GM18526 (cell line): ENCODE measurements around the gene B3GALNT2.

Experiments
- POLR2A ChIP-seq: IDR thresholded peaks from 3 replicates; pipeline ENCODE4 v1.6.1; 2011; ENCODE audit not compliant: insufficient read length; ENCODE audit errors: extremely low read depth

Gene B3GALNT2

DNA sequence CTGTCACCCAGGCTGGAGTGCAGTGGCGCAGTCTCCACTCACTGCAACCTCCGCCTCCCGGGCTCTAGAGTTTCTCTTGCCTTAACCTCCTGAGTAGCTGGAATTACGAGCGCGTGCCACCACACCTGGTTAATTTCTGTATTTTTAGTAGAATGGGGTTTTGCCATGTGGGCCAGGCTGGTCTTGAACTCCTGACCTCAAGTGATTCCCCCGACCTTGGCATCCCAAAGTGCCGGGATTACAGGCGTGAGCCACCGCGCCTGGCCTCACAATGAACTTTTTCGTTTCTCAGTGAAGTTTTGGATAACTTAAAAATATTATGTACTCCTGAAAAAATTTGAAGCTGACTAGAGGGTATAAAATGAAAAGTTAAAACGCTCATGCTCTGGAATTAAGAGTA, 77.6 kb downstream of the B3GALNT2 start:
- TF ChIP-seq POLR2A: no peak

DNA sequence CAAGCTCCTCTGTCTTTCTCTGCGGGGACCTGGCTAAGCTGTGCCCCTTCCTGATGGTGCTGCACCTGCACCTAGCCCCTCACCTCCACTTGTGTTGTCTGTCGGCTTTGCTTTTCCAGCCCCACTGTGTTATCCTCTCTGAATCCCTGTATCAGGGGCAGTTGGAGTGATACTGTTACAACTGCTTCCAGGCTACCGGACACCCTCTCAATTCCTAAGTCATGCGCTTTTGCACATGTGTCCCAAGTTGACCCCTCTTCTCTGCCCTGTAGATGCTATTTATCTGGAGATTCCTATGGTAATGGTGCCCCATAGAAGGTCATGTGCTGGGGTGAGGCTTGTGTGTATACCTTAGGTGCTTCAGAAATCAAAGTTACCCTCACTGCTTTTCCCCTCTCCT, 78.1 kb downstream of the B3GALNT2 start:
- TF ChIP-seq POLR2A: no peak

DNA sequence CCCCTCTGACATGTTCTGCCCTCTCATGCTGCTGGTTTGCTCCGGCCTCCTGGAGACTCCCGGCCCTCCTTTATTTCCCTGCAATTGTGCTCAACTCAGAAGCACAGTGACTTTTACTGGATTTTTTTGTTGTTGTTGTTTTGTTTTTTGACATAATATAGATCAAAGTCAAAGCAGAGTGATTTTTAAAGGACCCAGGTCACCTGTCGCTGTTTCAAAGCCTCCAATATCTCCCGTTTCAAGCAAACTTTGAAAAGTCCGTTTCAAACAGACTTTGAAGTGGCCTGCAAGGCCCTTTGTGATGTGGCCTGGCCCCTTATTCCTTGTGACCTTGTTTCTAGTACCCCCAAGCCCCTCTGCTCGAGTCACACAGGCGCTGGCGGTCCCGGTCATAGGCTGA, 78.9 kb downstream of the B3GALNT2 start:
- TF ChIP-seq POLR2A: no peak

DNA sequence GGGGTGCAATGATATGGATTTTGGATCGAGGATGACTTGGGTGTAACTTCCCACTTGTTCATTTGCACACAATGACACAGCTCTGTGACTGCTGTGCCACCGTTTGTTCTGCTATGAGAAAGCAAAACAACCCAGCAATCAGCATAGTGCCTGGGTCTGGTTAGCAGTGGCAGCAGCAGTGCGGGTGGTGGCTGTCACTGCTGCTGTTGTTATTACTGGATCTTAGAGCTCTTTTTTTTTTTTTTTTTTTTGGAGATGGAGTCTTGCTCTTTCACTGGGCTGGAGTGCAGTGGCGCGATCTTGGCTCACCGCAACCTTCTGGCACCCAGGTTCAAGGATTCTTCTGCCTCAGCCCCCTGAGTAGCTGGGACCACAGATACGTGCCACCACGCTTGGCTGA, 80.2 kb downstream of the B3GALNT2 start:
- TF ChIP-seq POLR2A: no peak

DNA sequence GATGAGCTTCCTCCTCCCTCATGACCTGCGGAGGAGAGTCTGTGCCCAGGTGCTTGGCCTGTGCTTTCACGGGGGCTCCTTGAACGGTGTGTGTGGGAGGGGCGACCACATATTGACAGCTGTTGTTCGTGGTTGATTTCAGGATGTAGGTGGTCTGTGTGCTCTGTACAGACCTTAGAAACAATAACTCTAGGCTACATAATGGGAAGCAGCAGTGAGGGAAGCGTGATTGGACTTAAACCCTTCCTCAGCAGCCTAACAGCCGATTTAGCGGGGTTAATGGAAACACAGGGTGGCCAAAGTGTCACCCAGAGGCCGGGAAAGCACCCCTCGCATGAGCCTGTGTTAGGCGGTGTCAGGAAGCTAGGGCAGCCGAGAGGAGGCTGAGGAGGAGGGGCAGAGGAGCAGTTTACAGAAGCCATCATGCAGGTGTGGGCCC, 81.0 kb downstream of the B3GALNT2 start:
- no peak for TF ChIP-seq POLR2A

DNA sequence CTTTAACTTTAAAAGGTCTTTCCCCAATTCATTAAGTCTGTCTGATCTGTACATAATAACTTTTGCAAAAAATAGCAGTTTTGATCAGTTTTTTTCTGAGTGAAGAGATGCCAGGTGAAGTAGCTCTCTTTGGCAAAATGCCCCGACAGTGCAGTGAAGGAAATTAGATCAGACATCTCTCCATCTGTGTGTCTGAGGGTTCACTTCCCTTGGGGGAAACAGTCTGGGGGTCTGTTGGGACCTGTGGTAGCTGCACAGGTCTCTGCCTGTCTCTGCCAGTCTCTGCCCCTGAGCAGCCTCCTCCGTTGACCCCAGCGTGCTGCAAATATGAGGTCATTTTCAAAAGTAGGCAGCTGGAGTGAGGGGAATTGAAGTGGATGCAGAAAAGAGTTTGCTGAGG, 82.5 kb downstream of the B3GALNT2 start:
- no peak for TF ChIP-seq POLR2A

DNA sequence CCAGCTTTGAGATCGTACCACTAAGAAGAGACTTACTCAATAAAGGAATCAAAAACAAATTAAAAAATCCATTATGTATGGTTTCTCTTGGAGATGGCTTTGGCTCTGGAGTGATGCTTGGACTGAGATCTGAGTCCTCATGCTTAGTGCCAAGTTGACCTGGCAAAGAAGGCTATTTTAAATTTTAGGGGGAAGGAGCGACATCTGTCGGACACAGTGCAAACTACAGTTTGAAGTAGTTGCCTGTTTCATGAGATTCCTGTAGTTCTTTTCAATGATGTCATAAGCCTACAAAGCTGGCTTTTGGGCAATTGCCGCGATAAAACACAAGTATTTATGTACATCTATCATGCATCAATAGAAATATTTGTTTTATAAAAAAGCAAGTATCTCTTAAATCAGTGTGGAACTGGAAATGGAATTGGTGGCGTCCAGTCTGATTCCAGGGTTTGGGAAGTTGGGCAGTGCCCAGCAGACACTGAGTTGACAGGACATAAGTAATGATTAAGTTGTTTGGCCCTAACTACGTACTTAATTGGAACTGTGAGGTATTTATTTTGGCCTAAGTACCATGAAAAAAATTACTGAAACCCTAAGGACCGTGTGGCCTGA, 87.1 kb downstream of the B3GALNT2 start:
- TF ChIP-seq POLR2A: no peak

DNA sequence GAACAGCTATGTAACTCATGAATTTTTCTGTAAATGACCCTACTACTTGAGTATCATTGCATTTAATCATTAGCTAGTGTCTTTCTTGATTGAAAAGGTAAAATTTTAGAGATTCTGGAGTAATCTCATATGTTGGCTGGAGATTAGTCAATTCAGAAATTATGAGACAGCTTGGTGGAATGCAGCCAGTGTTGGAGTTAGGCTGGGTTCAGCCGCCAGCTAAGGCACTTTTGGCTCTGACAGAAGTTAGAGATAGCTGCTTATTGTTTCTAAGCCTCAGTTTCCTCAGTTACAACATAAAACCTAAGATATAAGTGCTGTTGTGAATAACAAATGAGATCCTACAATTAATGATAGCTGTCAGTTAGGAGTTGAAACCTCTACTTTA, 87.6 kb downstream of the B3GALNT2 start:
- no peak for TF ChIP-seq POLR2A

DNA sequence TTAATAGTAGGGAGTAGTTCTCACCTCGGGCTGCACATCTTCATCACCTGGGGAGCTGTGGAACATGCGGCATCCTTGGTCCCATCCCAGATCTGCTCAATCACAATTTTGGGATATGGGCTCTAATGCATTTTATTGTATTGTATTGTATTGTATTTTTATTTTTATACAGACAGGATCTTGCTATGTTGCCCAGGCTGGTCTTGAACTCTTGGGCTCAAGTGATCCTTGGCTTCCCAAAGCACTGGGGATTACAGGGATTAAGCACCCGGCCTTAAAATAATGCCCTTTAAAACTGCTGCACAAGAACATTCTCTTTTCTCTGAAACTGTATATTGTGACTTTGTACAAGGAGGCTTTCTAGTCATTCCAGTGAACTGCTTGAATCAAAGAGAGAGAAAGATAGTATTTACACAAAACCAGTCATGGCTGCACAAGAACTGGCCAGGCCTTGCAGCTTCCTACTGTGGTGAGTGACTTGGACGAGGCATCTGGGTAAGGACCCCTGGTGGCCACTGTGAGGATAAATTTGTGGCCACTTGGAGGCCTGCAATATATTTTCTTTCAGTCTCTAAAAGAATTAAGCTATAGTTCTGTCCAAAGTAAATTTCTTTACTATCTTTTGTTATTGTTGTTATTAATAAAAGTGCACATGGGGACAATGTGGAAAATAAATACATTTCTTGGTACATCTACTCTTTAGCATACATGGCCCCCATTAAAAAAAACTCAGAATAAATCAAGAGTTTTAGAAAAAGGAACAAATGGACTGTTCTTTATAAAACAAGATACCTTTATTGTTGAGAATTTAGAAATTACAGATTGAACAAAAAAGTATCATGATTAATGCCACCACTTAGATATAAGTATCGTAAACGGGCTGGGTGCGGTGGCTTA, 89.0 kb downstream of the B3GALNT2 start:
- no peak for TF ChIP-seq POLR2A

DNA sequence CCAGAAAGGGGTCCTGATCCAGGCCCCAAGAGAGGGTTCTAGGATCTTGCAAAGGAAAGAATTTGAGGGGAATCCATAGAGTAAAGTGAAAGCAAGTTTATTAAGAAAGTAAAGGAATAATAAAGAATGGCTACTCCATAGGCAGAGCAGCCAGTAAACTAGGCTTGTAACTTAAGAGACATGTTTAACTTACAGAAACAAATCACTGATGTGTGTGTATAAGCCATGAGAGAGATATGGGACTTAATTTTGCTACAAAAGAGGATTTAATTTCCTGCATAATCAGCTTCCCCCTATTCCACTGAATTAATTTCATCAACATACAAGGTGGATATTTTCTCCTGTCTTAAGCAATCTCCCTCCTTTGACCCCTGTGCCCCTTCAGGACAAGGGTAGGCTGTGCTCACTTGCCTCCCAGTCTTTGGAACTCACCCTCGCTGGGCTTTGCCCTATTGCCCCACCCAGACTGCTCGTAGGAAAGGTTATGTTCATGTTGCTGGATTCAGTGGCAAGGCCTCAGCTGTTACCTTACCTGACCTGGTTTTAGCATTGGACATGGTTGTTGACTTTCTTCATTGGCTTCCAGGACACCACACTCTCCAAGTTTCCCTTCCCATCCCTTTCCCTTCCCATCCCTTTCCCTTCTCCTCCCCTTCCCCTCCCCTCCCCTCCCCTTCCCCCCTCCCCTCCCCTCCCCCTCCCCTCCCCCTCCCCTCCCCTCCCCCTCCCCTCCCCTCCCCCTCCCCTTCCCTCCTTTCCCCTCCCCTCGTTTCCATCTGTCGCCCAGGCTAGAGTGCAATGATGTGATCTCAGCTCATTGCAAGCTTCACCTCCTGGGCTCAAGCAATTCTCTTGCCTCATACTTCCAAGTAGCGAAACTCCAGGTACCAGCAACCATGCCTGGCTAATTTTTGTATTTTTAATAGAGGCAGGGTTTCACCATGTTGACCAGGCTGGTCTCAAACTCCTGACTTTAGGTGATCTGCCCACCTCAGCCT, 92.5 kb downstream of the B3GALNT2 start:
- no peak for TF ChIP-seq POLR2A

DNA sequence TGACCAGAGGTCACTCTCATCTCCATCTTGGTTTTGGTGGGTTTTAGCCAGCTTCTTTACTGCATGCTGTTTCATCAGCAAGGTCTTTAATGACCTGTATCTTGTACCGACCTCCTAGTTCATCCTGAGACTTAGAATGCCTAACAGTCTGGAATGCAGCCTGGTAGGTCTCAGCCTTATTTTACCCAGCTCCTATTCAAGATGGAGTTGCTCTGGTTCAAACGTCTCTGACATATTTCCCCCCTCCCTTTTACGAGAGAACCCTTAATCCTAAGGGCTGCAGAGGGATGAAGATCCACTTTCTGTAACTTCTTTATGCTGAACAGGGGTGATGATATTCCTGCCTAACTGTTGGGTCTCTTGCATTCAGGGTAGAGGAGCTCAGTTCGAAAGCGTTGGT, 93.8 kb downstream of the B3GALNT2 start:
- no peak for TF ChIP-seq POLR2A

DNA sequence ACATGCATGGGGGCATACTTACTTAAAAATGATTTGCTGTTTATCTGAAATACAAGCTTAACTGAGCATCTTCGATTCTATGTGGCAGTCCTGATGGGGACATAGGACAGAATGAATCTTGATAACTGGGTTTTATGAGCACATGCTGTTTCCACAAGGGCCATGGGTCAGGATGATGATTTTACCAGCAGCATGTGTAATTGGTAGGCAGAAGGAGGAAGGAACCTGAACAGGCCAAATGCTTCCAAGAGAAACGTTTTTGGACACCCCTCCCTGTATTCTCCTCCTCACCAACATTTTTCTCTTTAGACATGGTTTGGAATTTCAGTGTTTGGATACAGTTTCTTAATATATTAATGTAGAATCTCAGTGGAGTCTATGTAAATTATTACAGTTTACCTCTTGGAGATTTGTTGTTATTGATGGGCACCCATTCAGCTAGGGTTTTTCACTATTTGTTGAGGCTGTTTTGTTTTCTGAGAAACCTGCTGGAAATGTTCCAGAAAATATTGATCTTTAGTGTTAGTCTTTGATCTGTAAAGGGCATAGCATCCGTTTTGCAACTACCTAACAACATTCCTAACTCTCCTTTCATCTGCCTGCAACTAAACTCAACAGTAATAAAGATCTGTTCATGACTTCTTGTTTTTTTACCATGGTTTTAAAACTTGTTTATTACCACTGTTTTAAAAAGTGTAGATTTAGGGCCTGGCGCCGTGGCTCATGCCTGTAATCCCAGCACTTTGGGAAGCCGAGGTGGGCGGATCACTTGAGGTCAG, 95.0 kb downstream of the B3GALNT2 start:
- no peak for TF ChIP-seq POLR2A

DNA sequence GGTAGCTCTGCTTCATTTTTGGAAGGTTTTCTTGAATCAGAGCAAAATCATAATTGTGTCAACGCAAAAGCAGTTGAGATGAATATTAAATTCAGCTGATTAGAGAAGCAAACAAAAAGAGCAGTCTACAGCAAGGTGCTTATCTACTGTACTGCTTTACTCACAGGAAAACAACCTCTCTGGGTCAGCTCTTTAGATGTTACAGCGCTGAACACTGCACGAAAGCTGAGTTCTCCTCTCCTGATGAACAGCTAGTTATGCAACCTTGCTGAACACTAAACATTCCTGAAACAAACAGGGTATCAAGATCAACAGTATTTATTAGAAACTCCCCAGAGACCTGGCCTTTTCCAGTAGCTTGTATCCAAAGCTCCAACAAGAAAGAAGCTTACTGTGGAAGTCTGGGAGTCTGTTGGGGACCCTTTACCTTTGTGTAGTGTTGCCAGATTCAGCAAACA, 95.7 kb downstream of the B3GALNT2 start:
- no peak for TF ChIP-seq POLR2A

DNA sequence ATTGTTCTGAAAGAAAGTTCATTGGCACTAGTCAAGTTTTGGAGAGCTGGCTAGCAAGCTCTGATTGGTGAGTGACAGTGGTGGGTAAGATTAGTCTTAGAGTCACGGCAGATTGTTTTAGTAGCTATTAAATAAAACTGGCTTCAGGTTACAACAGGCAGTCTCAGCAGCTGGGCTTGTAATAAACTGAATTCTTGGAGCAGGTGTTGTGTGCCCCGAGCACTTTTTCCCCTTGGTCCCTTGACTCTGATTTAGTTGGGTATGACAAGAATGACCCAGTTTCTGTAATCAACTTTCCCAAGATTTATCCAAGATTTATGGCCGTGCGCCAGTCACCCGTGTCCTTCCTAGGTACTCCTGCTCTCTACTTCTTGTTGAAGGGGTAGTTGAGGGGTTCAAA, 96.8 kb downstream of the B3GALNT2 start:
- TF ChIP-seq POLR2A: no peak

DNA sequence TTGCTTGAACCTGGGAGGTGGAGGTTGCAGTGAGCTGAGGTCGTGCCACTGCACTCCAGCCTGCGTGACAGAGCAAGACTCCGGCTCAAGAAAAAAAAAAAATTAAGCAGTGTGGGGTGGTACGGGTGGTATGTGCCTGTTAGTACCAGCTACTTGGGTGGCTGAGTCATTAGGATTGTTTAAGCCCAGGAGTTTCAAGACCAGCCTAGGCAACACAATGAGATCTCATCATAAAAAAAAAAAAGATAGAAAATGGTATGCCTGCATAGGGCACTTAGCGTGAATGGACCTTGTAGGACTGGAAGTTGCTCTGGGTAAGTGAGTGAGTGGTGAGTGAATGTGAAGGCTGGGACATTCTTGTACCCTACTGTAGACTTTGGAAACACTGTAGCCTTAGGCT, 100.1 kb downstream of the B3GALNT2 start:
- no peak for TF ChIP-seq POLR2A
